Fibroblast of villous mesenchyme (primary cell): ENCODE results near the gene PSORS1C2. TPM values are rescaled to one million over a fixed set of nuclear protein-coding genes. Genes with fewer than 3 reads are reported as not detected.

Experiments used
- DNase-seq: peaks from one replicate; pipeline ENCODE4 v3.0.0-alpha.2; 2010; ENCODE audit warnings: low read depth
- H3K4me3 ChIP-seq: 2 replicates; pipeline ENCODE4 v1.5.1; 2011; ENCODE audit warnings: low read depth, mild to moderate bottlenecking, low read length
- total RNA-seq: library from RNA; depleted of rRNA; stranded (reverse); fragments of >200 nt; gene quantifications from 2 replicates; pipeline ENCODE4 v1.2.3, GENCODE V29; 2012
- TF ChIP-seq, protein P1 (sequence below): IDR thresholded peaks from 2 replicates; pipeline ENCODE4 v1.5.1; 2012; ENCODE audit warnings: low read depth, mild to moderate bottlenecking, low read length; ENCODE audit not compliant: insufficient read depth

PSORS1C2 gene
- total RNA-seq, 1 donor: not detected

DNA sequence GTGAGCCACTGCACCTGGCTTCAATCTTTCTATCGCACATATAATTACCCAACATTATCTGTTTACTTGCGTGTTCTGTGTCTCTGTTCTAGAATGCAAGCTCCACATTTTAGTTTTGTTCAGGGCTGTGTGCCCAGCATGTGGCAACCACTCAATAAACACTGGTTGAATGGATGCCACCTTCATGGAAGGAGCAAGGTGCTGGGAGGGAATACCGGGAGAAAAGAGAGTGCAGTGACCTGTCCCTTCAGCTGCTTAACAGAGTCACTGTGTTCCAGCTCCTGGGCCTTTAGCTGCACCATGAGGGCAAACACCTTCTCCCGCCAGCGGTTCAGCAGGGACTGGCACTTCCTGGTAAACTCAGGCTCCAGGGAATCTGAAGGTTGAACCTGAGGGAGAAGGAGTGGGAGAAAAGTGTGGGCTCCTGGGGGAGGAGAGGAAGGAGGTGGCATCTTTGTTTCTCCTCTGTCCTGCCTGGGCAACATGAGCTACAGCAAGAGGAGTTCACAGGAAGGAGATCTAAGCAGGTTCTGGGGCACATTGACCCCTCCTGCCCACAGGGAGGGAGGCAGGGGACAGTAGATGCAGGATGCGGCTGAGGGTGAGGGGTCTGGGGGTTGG lies 11.1 kb upstream of the PSORS1C2 start:
- TF ChIP-seq, protein P1, sequence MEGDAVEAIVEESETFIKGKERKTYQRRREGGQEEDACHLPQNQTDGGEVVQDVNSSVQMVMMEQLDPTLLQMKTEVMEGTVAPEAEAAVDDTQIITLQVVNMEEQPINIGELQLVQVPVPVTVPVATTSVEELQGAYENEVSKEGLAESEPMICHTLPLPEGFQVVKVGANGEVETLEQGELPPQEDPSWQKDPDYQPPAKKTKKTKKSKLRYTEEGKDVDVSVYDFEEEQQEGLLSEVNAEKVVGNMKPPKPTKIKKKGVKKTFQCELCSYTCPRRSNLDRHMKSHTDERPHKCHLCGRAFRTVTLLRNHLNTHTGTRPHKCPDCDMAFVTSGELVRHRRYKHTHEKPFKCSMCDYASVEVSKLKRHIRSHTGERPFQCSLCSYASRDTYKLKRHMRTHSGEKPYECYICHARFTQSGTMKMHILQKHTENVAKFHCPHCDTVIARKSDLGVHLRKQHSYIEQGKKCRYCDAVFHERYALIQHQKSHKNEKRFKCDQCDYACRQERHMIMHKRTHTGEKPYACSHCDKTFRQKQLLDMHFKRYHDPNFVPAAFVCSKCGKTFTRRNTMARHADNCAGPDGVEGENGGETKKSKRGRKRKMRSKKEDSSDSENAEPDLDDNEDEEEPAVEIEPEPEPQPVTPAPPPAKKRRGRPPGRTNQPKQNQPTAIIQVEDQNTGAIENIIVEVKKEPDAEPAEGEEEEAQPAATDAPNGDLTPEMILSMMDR: no peak
- no peak for DNase-seq
- no peak overlapping the region for H3K4me3 ChIP-seq

DNA sequence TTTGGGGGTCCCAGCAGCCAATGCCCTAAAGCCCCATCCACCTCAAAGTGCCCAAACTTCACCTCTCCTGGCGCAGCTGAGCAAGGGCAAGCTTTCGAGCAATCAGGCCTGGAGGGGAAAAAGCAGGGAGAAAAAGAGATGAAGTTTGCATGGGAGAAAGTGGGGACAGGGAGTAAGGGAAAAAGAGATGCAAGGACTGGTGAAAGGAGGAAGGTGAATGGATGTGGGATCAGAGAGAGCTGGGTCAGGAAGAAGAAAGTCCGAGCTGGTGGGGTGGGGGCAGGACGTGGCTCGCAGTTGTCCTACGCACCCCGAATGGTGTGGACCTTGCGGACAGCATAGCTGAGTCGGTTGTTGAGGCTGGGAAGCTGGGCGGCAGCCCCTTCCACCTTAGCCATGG lies 6.5 kb upstream of the PSORS1C2 start:
- TF ChIP-seq, protein P1: no peak
- no peak for DNase-seq
- no peak overlapping the region for H3K4me3 ChIP-seq

DNA sequence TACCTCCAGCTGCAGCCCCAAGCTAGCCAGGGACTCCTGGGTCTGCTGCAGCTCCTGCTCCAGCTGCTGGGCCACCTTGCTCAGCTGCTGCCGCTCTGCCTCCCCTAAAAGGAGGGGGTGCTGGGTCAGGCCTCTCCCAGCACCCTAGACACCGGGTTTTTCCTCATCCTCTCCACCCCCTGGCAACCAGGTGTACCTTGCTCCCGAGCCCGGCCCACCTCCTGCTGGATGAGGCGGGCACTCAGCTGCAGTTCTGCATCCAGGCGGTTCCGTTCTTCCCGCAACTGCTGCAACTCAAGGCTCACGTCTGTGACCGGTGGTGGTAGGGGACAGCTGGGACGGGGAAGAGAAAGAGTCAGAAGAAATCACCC lies 6.1 kb upstream of the PSORS1C2 start:
- TF ChIP-seq, protein P1: no peak
- no peak overlapping the region for H3K4me3 ChIP-seq
- no peak for DNase-seq

DNA sequence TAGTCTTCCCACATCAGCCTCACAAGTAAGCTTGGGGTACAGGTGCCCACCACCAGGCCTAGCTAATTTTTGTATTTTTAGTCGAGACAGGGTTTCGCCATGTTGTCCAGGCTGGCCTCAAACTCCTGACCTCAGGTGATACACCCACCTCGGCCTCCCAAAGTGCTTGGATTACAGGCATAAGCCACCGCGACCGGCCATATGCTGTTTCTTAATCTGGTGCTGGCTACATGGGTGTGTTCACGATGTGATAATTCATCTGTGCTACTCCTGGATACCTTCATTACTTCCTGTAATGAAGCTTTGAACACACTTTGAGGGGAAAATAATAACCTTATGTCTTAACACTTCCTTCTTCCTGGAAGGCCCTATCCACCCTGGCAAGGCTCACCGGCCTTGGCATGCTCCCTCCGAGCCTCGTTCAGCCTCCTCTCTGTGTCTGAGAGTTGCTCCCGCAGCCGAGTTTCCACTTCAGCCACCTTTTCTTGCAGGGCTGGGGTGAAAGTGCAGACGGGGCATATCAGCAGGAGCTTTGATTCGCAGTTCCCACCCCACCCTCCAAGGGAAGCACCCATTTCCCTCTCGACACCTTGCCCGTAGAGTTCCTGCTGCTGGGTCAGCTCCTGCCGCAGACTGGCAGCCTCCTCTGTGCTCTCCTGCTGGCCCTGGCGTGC lies 5.6 kb upstream of the PSORS1C2 start:
- no peak for DNase-seq
- H3K4me3 ChIP-seq: no peak overlapping the region
- TF ChIP-seq, protein P1: no peak

DNA sequence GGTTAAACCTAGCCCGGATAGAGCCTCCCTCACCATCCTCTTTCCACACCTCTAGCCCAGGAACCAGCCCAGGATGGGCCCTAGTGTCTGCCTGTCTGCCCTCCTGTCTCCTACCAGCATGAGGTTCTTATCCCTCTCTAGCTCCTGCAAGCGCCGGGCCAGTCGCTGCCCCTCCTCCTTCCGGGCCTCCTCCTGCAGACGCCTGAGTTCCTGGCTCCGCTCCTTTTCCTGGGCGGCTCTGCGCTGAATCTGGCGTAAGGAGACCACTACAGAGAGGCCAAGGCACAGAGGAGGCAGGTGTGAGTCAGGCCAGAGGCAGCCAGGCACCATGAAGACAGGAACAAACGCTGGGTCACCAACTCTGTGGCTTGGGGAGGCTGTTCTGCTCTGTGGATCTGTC lies 4.3 kb upstream of the PSORS1C2 start:
- peak; percentile 67 for DNase-seq
- TF ChIP-seq, protein P1: no peak

DNA sequence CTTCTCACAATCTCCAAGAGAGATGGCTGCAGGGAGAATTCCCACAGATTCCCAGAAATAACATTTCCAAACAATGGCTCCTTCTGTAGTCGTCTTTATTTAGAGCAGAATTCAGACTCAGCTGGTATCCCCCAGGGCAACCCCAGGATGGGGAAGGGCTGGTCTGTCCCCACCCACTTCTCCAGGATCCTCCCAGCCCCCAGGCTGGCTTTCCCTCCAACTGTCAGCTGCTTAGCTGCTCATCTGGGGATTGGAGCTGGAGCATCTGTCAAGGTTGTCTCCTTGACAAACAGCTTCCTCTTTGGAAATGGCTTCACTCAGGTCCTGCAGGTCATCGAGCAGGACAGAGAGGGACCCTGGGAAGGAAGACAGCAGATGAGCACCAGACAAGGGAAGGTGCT lies 3.5 kb upstream of the PSORS1C2 start:
- H3K4me3 ChIP-seq: no peak overlapping the region
- no peak for DNase-seq
- TF ChIP-seq, protein P1: no peak

More for the DNA sequence above, 4.3 kb upstream of the PSORS1C2 start:
- H3K4me3 ChIP-seq: no peak overlapping the region
